Erythroblast (primary cell): ENCODE results near the gene MRPL28.
A peak's percentile ranks its signal among the peaks of the same experiment; 100 is the strongest.
"Not testable (repeated sequence)": the region's sequence is repeated elsewhere in the genome, so short reads cannot be mapped to it uniquely, and the experiment has no call there.

Experiments used
- DNase-seq, 2 experiments: peaks; one replicate each; lab custom pipeline; 2025; lab: John Stamatoyannopoulos, UW
- GATA1 ChIP-seq: IDR thresholded peaks from 2 replicates; pipeline ENCODE4 v1.6.1; 2011; ENCODE audit warnings: low read depth, mild to moderate bottlenecking, control low read depth, low read length, moderate library complexity
- POLR2A ChIP-seq: IDR thresholded peaks from 2 replicates; pipeline ENCODE4 v1.6.1; 2011; ENCODE audit warnings: mild to moderate bottlenecking, low read length

The MRPL28 gene

DNA sequence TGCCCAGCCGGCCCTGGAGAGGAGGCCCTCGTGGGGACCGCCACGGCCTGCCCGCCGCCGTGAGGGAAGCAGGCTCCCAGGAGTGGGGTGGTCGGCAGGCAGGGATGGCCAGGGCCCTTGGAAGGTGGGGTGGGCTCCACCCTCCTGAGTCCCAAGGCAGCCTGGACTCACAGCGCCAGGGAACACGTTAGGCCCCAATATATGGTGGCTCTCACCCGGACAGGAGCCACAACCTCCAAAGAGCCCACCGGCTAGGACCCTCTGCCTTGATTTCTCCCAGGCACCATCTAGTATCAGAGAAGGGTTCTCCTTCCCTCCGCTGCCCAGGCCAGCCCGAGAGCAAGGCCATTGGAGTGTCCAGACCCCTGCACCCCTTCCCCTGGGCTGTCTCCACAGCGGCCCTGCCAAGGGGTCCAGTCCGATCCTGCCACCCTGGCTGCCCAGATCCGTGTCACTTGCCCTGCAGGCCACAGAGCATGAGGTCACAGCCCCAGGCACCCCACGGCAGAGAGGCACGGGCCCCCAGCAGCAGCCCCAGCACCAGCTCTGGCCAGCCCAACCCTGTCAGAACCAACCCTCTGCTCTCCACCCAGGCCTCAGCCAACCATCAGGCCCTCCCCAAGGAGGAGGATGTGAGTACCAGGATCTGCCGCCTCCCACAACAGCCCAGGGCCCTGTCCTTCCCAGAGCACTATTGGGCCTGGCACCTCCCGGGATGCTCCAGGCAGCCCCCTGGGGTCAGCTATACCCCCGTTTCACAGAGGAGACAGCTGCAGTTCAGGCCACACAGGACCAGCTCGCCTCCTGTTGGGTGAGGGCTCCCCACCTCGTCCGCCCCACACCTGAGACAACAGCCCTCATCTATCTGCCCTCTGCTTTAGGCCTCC, 16.7 kb downstream of the MRPL28 start:
- no peak for DNase-seq
- TF ChIP-seq POLR2A (no peak), GATA1 (no peak)

DNA sequence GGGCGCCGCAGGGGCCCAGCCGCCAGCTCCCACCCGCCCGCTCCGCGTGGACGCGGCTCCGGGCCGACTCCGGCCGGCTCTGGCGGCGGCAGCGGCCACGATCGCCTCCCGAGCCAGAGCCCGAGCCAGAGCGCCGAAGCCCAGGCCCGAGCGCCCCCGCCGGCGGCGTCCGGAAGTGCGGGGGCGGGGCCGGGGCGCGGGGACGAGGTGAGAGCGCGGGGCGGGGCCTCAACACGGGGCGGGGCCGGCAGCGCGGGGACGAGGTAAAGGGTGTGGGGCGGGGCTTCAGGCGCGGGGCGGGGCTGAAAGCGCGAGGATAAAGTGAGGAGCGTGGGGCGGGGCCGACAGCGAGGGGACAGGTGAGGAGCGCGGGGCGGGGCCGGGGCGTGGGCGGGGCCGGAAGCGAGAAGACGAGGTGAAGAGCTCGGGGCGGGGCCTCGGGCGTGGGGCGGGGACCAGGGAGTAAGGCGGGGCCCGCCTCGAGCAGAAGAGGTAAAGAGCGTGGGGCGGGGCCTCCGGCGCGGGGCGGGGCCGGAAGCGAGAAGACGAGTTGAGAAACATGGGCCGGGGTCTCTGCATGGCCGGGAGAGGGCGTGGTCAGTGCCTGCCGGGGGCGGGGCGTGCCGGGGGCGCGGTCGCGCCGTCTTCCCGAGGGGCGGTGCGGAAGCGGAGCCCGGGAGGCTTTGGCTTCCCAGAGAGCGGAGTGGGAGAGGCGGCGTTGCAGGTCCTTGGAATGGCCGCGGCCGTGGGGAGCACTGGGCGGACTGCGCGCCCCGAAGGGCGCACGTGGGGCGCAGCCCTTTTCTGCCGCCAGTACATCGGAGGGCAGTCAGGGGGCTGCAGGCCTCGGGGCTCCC, 17.6 kb downstream of the MRPL28 start, which contains the start of gene AXIN1:
TSS of gene AXIN1 (minus strand) at position 177 of the 857 bp plus-strand sequence. CDS start 5,698 bp downstream, outside the sequence.
- DNase-seq: peak; percentile 93 to 96
- TF ChIP-seq GATA1 (no peak), POLR2A (no peak)

- TF ChIP-seq GATA1 (no peak), POLR2A (no peak)
- peak; percentile 52 to 64 for DNase-seq
These were observed 18.4 kb downstream of the MRPL28 start for GRCh38 chr16:351804-352520.

DNA sequence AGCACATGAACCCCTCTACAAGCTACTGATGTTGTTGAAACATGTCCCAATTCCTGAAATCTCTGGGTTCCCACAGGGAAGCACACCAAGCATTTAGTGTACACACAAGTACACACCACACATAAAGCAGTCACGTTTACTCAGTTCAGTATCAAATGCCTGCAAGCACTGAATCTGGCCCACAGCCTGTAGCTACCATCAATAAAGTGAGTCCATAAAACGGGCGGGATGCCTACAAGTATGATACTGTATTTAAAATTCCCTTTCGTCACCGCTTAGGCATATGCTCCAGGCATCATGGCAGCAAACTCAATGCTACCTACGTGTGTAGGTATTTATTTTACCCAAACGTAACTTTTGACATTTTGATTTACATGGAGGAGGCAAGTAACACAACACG, 20.1 kb downstream of the MRPL28 start:
- TF ChIP-seq GATA1: no peak
- TF ChIP-seq POLR2A: no peak

DNA sequence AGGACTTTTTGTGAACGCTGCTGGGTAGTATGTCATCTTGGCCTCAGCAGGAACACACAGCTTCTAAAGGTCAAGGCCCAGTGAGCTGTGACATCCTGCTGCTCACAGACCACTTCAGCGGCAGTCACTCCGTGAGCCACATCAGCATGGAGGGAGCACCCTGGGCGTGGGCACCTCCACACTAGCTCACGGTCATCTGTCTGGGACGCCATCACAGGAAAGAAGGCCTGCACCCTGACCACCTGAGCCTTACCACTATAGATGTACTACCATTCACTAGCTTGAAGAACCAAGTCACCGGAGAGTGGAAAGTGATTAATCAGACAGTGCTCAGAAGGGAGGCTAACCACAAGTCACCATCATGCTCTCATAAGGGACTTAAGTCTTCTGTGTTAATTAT, 21.1 kb downstream of the MRPL28 start:
- no peak for TF ChIP-seq POLR2A
- no peak for TF ChIP-seq GATA1
- DNase-seq: no peak

More for the DNA sequence above, 20.1 kb downstream of the MRPL28 start:
- no peak for DNase-seq

DNA sequence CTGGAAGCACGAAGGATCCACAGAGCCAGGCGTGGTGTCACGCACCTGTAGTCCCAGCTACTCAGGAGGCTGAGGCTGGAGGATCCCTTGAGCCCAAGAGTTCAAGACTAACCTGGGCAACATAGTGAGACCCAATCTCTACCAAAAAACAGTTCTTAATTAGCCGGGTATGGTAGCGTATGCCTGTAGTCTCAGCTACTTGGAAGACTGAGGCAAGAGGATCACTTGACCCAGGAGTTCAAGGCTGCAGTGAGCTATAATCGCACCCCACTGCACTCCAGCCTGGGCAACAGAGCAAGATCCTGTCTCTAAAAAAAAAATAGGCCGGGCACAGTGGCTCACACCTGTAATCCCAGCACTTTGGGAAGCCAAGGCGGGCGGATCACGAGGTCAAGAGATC, 21.8 kb downstream of the MRPL28 start:
- not testable (repeated sequence) for DNase-seq

DNA sequence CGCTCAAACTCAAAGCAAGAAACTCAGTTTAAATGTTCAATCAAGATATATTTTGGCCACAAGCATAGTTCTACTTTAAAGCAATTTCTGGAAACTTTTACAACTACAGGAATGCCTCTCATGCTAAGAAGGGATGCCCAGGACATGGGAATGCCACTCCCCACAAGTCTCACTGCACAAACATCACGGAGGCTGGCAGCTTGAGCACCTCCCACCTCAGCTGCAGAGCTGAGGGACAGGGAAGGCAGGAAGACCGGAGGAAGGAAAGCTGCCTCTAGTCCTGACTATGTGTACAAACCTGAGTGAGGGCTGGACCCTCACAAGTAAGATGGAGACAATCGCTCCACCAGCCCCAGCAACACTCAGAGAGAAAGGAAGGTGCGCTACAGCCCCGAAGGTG, 23.1 kb downstream of the MRPL28 start:
- DNase-seq: no peak
- TF ChIP-seq GATA1 (no peak), POLR2A (no peak)

GRCh38 chr16:346587-346986, 23.8 kb downstream of the MRPL28 start:
- no peak for DNase-seq
- TF ChIP-seq POLR2A (no peak), GATA1 (no peak)

DNA sequence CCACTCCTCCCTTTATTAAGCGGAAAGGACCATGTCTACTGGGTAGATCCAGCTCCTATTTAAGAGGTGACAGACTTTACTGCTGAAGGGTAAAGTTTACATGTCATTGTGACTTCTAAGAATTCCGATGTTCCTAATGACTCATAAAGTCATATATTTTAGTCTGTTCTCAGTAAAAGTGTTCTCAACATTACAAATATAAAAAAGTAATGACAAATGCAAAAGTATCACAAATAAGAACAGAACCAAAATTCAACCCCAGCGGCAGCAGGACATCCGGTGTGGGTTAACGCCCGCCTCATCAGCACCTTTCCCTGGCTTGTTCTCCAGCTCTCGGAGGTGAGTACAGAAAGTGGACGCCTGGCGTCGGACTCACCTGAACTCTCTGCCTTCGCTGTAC, 24.6 kb downstream of the MRPL28 start:
- no peak for TF ChIP-seq POLR2A
- TF ChIP-seq GATA1: no peak
- DNase-seq: no peak

- TF ChIP-seq POLR2A: no peak
- no peak for TF ChIP-seq GATA1
These were observed 27.7 kb downstream of the MRPL28 start for GRCh38 chr16:342455-343213.

GRCh38 chr16:341974-342336, 28.4 kb downstream of the MRPL28 start:
- not testable (repeated sequence) for DNase-seq

More at GRCh38 chr16:342455-343213, 27.7 kb downstream of the MRPL28 start:
- no peak for DNase-seq

DNA sequence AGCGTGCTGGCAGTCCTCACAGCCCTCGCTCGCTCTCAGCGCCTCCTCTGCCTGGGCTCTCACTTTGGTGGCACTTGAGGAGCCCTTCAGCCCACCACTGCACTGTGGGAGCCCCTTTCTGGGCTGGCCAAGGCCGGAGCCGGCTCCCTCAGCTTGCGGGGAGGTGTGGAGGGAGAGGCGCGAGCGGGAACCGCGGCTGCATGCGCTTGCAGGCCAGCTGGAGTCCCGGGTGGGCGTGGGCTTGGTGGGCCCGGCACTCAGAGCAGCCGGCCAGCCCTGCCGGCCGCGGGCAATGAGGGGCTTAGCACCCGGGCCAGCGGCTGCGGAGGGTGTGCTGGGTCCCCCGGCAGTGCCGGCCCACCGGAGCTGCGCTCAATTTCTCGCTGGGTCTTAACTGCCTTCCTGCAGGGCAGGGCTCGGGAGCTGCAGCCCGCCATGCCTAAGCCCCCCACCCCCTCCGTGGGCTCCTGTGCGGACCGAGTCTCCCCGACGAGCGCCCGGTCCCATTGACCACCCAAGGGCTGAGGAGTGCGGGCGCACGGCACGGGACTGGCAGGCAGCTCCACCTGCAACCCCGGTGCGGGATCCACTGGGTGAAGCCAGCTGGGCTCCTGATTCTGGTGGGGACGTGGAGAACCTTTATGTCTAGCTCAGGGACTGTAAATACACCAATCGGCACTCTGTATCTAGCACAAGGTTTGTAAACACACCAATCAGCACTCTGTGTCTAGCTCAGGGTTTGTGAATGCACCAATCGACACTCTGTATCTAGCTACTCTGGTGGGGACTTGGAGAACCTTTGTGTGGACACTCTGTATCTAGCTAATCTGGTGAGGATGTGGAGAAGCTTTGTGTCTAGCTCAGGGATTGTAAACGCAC, 29.0 kb downstream of the MRPL28 start:
- not testable (repeated sequence) for DNase-seq
